ENCODE measurements around the gene PSMC3. TPM values are rescaled to one million over a fixed set of nuclear protein-coding genes. Genes with fewer than 3 reads are reported as not detected.

Gene PSMC3
- total and polyA plus RNA-seq, 2 of the 13 experiments (the other 11 are each of a cell fraction or from before 2014, with no cell fraction given): 75.8 to 214 TPM

DNA sequence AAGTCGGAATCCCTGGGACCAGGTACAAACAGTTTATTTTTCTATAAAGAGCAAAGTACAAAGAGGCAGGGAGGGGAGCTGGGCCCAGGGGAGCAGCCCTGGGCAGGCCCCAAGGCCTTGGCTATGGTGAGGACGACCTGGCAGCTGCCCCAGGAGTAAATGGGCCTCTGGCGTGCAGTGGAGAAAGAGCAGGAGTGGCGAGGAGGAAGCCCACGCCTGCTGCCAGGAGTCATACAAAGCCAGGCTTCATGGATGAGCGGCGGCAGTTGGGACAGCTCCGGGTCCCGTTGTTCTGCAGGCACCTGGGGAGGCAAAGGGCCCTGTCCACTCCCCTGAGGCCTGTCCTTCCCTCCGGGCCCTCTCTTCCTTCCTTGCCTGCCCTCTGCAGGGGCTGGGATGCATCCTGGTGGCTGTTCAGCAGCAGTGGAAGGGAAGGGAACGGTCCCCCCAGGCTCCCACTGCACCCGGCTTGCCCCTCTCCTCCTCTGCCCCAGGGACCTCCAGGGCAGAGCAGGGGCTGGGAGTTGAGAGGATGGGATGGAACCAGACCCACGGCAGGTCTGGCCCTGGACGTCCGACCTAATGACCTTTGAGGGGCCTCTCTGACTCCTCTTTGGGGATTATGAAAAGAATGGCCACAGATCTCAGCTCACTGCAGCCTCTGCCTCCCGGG, 11.6 kb upstream of the PSMC3 start (continued):
- TF ChIP-seq, protein P1, sequence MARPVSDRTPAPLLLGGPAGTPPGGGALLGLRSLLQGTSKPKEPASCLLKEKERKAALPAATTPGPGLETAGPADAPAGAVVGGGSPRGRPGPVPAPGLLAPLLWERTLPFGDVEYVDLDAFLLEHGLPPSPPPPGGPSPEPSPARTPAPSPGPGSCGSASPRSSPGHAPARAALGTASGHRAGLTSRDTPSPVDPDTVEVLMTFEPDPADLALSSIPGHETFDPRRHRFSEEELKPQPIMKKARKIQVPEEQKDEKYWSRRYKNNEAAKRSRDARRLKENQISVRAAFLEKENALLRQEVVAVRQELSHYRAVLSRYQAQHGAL (CRISPR knock-in tag; IDR thresholded peaks at IDR 0.05; ENCODE audit: not compliant biosample characterization): no peak
- TF ChIP-seq ZFYVE20 (CRISPR knock-in tag; IDR thresholded peaks at IDR 0.05; ENCODE audit: borderline replicate concordance, low read depth) (no peak), ZNF674 (CRISPR knock-in tag; IDR thresholded peaks at IDR 0.05; ENCODE audit: low read depth) (no peak), NFE2 (CRISPR knock-in tag; IDR thresholded peaks at IDR 0.05) (no peak), GLI4 (CRISPR knock-in tag; IDR thresholded peaks at IDR 0.05; ENCODE audit: borderline replicate concordance) (no peak), THYN1 (CRISPR knock-in tag; IDR thresholded peaks at IDR 0.05; ENCODE audit: borderline replicate concordance, low read depth) (no peak), IKZF4 (CRISPR knock-in tag; IDR thresholded peaks at IDR 0.05; ENCODE audit: borderline replicate concordance, low read depth, not compliant biosample characterization) (no peak), TRIM24 (CRISPR knock-in tag; IDR thresholded peaks at IDR 0.05) (no peak), PHB2 (IDR thresholded peaks at IDR 0.05; ENCODE audit: partially characterized antibody) (no peak), POGZ (CRISPR knock-in tag; IDR thresholded peaks at IDR 0.05) (no peak), MED8 (CRISPR knock-in tag; IDR thresholded peaks at IDR 0.05; ENCODE audit: insufficient replicate concordance) (no peak), IRX3 (CRISPR knock-in tag; IDR thresholded peaks at IDR 0.05; ENCODE audit: borderline replicate concordance, low read depth) (no peak), ZNF180 (CRISPR knock-in tag; IDR thresholded peaks at IDR 0.05; ENCODE audit: borderline replicate concordance, low read depth) (no peak), PITX1 (CRISPR knock-in tag; IDR thresholded peaks at IDR 0.05) (no peak), ZNF781 (CRISPR knock-in tag; IDR thresholded peaks at IDR 0.05; ENCODE audit: borderline replicate concordance, not compliant biosample characterization) (no peak)
- TF ChIP-seq, protein P2, sequence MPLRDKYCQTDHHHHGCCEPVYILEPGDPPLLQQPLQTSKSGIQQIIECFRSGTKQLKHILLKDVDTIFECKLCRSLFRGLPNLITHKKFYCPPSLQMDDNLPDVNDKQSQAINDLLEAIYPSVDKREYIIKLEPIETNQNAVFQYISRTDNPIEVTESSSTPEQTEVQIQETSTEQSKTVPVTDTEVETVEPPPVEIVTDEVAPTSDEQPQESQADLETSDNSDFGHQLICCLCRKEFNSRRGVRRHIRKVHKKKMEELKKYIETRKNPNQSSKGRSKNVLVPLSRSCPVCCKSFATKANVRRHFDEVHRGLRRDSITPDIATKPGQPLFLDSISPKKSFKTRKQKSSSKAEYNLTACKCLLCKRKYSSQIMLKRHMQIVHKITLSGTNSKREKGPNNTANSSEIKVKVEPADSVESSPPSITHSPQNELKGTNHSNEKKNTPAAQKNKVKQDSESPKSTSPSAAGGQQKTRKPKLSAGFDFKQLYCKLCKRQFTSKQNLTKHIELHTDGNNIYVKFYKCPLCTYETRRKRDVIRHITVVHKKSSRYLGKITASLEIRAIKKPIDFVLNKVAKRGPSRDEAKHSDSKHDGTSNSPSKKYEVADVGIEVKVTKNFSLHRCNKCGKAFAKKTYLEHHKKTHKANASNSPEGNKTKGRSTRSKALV (CRISPR knock-in tag; IDR thresholded peaks at IDR 0.05): no peak
- TF ChIP-seq, protein P3, sequence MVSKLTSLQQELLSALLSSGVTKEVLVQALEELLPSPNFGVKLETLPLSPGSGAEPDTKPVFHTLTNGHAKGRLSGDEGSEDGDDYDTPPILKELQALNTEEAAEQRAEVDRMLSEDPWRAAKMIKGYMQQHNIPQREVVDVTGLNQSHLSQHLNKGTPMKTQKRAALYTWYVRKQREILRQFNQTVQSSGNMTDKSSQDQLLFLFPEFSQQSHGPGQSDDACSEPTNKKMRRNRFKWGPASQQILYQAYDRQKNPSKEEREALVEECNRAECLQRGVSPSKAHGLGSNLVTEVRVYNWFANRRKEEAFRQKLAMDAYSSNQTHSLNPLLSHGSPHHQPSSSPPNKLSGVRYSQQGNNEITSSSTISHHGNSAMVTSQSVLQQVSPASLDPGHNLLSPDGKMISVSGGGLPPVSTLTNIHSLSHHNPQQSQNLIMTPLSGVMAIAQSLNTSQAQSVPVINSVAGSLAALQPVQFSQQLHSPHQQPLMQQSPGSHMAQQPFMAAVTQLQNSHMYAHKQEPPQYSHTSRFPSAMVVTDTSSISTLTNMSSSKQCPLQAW (CRISPR knock-in tag; IDR thresholded peaks at IDR 0.05): no peak
- TF ChIP-seq, protein P4, sequence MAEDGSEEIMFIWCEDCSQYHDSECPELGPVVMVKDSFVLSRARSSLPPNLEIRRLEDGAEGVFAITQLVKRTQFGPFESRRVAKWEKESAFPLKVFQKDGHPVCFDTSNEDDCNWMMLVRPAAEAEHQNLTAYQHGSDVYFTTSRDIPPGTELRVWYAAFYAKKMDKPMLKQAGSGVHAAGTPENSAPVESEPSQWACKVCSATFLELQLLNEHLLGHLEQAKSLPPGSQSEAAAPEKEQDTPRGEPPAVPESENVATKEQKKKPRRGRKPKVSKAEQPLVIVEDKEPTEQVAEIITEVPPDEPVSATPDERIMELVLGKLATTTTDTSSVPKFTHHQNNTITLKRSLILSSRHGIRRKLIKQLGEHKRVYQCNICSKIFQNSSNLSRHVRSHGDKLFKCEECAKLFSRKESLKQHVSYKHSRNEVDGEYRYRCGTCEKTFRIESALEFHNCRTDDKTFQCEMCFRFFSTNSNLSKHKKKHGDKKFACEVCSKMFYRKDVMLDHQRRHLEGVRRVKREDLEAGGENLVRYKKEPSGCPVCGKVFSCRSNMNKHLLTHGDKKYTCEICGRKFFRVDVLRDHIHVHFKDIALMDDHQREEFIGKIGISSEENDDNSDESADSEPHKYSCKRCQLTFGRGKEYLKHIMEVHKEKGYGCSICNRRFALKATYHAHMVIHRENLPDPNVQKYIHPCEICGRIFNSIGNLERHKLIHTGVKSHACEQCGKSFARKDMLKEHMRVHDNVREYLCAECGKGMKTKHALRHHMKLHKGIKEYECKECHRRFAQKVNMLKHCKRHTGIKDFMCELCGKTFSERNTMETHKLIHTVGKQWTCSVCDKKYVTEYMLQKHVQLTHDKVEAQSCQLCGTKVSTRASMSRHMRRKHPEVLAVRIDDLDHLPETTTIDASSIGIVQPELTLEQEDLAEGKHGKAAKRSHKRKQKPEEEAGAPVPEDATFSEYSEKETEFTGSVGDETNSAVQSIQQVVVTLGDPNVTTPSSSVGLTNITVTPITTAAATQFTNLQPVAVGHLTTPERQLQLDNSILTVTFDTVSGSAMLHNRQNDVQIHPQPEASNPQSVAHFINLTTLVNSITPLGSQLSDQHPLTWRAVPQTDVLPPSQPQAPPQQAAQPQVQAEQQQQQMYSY (CRISPR knock-in tag; IDR thresholded peaks at IDR 0.05): no peak
- TF ChIP-seq, protein P5, sequence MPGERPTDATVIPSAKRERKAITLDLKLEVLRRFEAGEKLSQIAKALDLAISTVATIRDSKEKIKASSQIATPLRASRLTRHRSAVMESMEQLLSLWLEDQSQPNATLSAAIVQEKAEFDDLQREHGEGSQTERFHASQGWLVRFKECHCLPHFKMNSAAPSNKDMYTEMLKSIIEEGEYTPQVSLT (CRISPR knock-in tag; IDR thresholded peaks at IDR 0.05; ENCODE audit: borderline replicate concordance, low read depth): no peak
